Sigmoid colon (tissue), 7 donors: ENCODE measurements around the gene ZCCHC14. TPM values are rescaled to one million over a fixed set of nuclear protein-coding genes. Genes with fewer than 3 reads are reported as not detected.

Experiments used
- DNase-seq: peaks from one replicate; pipeline ENCODE4 v3.0.0-alpha.2; 2019
- H3K27ac ChIP-seq, 4 donors: fragments of 200-600 bp; sonication (generic); one replicate each; pipeline ENCODE4 v1.5.1; 2016 to 2019; ENCODE audit warnings: mild to moderate bottlenecking in 1 of 4
- H3K27me3 ChIP-seq, 3 donors: fragments of 200-600 bp; sonication (generic); one replicate each; pipeline ENCODE4 v1.5.1; 2019; ENCODE audit warnings: mild to moderate bottlenecking in 1 of 3
- H3K36me3 ChIP-seq, 4 donors: fragments of 200-600 bp; sonication (generic); one replicate each; pipeline ENCODE4 v1.5.1; 2016 to 2019
- H3K4me1 ChIP-seq, 4 donors: fragments of 200-600 bp; sonication (generic); one replicate each; pipeline ENCODE4 v1.5.1; 2017 to 2019
- H3K4me3 ChIP-seq, 4 donors: fragments of 200-600 bp; sonication (generic); one replicate each; pipeline ENCODE4 v1.5.1; 2017 to 2019; ENCODE audit warnings: mild to moderate bottlenecking in 2 of 4, moderate library complexity in 1 of 4
- H3K9me3 ChIP-seq, 4 donors: fragments of 200-600 bp in 3 of 4; sonication (generic) in 3 of 4; one replicate each; pipeline versions ENCODE4 v1.5.1 to v1.6.1; 2013 to 2019
- CTCF ChIP-seq, 4 experiments: fragments of 450-650 bp in 3 of 4; fragments of 200-600 bp in 1 of 4; IDR thresholded peaks; one replicate each; pipeline ENCODE4 v1.5.1; 2016 to 2019; ENCODE audit warnings: antibody characterized with exemption in 4 of 4, mild to moderate bottlenecking in 3 of 4, moderate library complexity in 2 of 4
- EP300 ChIP-seq, 4 donors: sonication (generic); formaldehyde crosslinking; IDR thresholded peaks; one replicate each; pipeline ENCODE4 v1.6.1; 2017; ENCODE audit warnings: antibody characterized with exemption in 4 of 4
- POLR2A ChIP-seq, 2 donors: fragments of 450-650 bp; IDR thresholded peaks; one replicate each; pipeline ENCODE4 v1.6.1; 2016; ENCODE audit warnings: antibody characterized with exemption in 2 of 2, mild to moderate bottlenecking in 2 of 2, moderate library complexity in 2 of 2
- POLR2AphosphoS5 ChIP-seq, 4 donors: sonication (generic); formaldehyde crosslinking; IDR thresholded peaks; one replicate each; pipeline ENCODE4 v1.6.1; 2017; ENCODE audit warnings: antibody characterized with exemption in 4 of 4
- WGBS, 2 donors: extraction: QIAGEN DNeasy Blood & Tissue Kit; methylation state at CpG; one replicate each; pipeline ENCODE4 v1.1.7; 2013; 5-methylcytosine and 5-hydroxymethylcytosine counted together
- intact Hi-C: fragments of 100-400 bp; cut with DNase I; formaldehyde crosslinking; loops from one replicate; pipeline ENCODE4 v1.15.1; 2023
- polyA plus RNA-seq, 3 donors: library from polyadenylated mRNA; stranded (reverse); fragments of 200-250 nt; gene quantifications; one replicate each; pipeline ENCODE4 v1.2.3, GENCODE V29; 2013
- total RNA-seq, 4 donors: library from RNA; depleted of rRNA; stranded (reverse); fragments of >200 nt; gene quantifications; one replicate each; pipeline ENCODE4 v1.1.0, GENCODE V29; 2016
- donor health status: healthy with polysubstance abuse.
- donor health status: Bipolar disorder and iron deficiency.
- donor health status: healthy.

ZCCHC14 gene
- total and polyA plus RNA-seq, 7 donors = 6.0 to 23.8 (median 11.8) TPM

GRCh38 chr16:87446479-87446878 is 46.3 kb downstream of the ZCCHC14 start:
- H3K9me3 ChIP-seq = no peaks in the 10 kb centered on the region
- H3K27me3 ChIP-seq = no peaks in the 10 kb centered on the region
- intact Hi-C loops = loop anchor here (5.0 kb wide), 1 partner anchor 46 kb away; the partner anchor contains the start of gene ZCCHC14
- no peak overlapping the region for H3K4me3 ChIP-seq
- TF ChIP-seq POLR2AphosphoS5 (IDR thresholded peaks at IDR 0.05) (no peak), EP300 (IDR thresholded peaks at IDR 0.05) (no peak), CTCF (IDR thresholded peaks at IDR 0.05) (no peak), POLR2A (IDR thresholded peaks at IDR 0.05) (no peak)
- H3K4me1 ChIP-seq = peaks cover 0 to 18% (median 14%) of the 10 kb centered on the region in 4 donors
- 95 to 96% methylated on average over 7 of the region's 7 CpGs for WGBS, 2 donors
- H3K36me3 ChIP-seq = peaks cover 0 to 8% (median 4%) of the 10 kb centered on the region in 4 donors
- H3K27ac ChIP-seq = peak overlapping the region; percentile 58 to 82 (median 76)
- no peak for DNase-seq

GRCh38 chr16:87445486-87445885 is 47.3 kb downstream of the ZCCHC14 start:
- Histone ChIP-seq H3K9me3 (no peaks in the 10 kb centered on the region), H3K4me3 (no peak overlapping the region), H3K36me3 (peaks cover 0 to 5% (median 3%) of the 10 kb centered on the region in 4 donors), H3K4me1 (peaks cover 0 to 18% (median 14%) of the 10 kb centered on the region in 4 donors), H3K27ac (no peak overlapping the region), H3K27me3 (no peaks in the 10 kb centered on the region)
- 91 to 96% methylated on average over 7 of the region's 7 CpGs for WGBS, 2 donors
- intact Hi-C loops = loop anchor here (5.0 kb wide), 1 partner anchor 47 kb away; the partner anchor contains the start of gene ZCCHC14
- TF ChIP-seq EP300 (IDR thresholded peaks at IDR 0.05) = no peak
- no peak for TF ChIP-seq POLR2AphosphoS5 (IDR thresholded peaks at IDR 0.05)
- no peak for TF ChIP-seq CTCF (IDR thresholded peaks at IDR 0.05)
- no peak for TF ChIP-seq POLR2A (IDR thresholded peaks at IDR 0.05)
- DNase-seq = no peak

- Histone ChIP-seq H3K4me3 (no peak overlapping the region), H3K27ac (no peak overlapping the region), H3K36me3 (peaks cover 0 to 5% (median 3%) of the 10 kb centered on the region in 4 donors), H3K27me3 (no peaks in the 10 kb centered on the region), H3K9me3 (no peaks in the 10 kb centered on the region), H3K4me1 (peaks cover 0 to 18% (median 14%) of the 10 kb centered on the region in 4 donors)
- 92 to 94% methylated on average over 3 of the region's 3 CpGs for WGBS, 2 donors
- no peak for DNase-seq
- TF ChIP-seq CTCF (IDR thresholded peaks at IDR 0.05) (no peak), POLR2A (IDR thresholded peaks at IDR 0.05) (no peak), POLR2AphosphoS5 (IDR thresholded peaks at IDR 0.05) (no peak), EP300 (IDR thresholded peaks at IDR 0.05) (no peak)
- intact Hi-C loops = no loop called here
These were observed 48.9 kb downstream of the ZCCHC14 start for GRCh38 chr16:87443964-87444363.

GRCh38 chr16:87443016-87443415 is 49.8 kb downstream of the ZCCHC14 start:
- no peak for DNase-seq
- H3K4me1 ChIP-seq = peaks cover 0 to 23% (median 19%) of the 10 kb centered on the region in 4 donors
- H3K27ac ChIP-seq = no peak overlapping the region
- H3K4me3 ChIP-seq = no peak overlapping the region
- TF ChIP-seq POLR2A (IDR thresholded peaks at IDR 0.05) (no peak), CTCF (IDR thresholded peaks at IDR 0.05) (no peak), EP300 (IDR thresholded peaks at IDR 0.05) (no peak), POLR2AphosphoS5 (IDR thresholded peaks at IDR 0.05) (no peak)
- no peaks in the 10 kb centered on the region for H3K27me3 ChIP-seq
- intact Hi-C loops = no loop called here
- WGBS, 2 donors = 98% methylated on average over 8 of the region's 8 CpGs
- peaks cover 0 to 5% (median 3%) of the 10 kb centered on the region in 4 donors for H3K36me3 ChIP-seq
- no peaks in the 10 kb centered on the region for H3K9me3 ChIP-seq

GRCh38 chr16:87442581-87442966 is 50.2 kb downstream of the ZCCHC14 start:
- Histone ChIP-seq H3K4me1 (peaks cover 0 to 21% (median 17%) of the 10 kb centered on the region in 4 donors), H3K4me3 (no peak overlapping the region), H3K36me3 (peaks cover 0 to 5% (median 3%) of the 10 kb centered on the region in 4 donors), H3K27me3 (no peaks in the 10 kb centered on the region), H3K27ac (no peak overlapping the region), H3K9me3 (no peaks in the 10 kb centered on the region)
- TF ChIP-seq EP300 (IDR thresholded peaks at IDR 0.05) (no peak), POLR2A (IDR thresholded peaks at IDR 0.05) (no peak), CTCF (IDR thresholded peaks at IDR 0.05) (no peak), POLR2AphosphoS5 (IDR thresholded peaks at IDR 0.05) (no peak)
- intact Hi-C loops = no loop called here
- no peak for DNase-seq
- WGBS, 2 donors = 90% methylated on average over 4 of the region's 4 CpGs
